Inflammatory macrophage treated with lipopolysaccharide for 4 hours (primary cell): ENCODE results near the gene MRPL49.

ENCODE experiments used
- DNase-seq: peaks from one replicate; pipeline ENCODE4 v3.0.0-alpha.2; 2020

MRPL49 gene

DNA sequence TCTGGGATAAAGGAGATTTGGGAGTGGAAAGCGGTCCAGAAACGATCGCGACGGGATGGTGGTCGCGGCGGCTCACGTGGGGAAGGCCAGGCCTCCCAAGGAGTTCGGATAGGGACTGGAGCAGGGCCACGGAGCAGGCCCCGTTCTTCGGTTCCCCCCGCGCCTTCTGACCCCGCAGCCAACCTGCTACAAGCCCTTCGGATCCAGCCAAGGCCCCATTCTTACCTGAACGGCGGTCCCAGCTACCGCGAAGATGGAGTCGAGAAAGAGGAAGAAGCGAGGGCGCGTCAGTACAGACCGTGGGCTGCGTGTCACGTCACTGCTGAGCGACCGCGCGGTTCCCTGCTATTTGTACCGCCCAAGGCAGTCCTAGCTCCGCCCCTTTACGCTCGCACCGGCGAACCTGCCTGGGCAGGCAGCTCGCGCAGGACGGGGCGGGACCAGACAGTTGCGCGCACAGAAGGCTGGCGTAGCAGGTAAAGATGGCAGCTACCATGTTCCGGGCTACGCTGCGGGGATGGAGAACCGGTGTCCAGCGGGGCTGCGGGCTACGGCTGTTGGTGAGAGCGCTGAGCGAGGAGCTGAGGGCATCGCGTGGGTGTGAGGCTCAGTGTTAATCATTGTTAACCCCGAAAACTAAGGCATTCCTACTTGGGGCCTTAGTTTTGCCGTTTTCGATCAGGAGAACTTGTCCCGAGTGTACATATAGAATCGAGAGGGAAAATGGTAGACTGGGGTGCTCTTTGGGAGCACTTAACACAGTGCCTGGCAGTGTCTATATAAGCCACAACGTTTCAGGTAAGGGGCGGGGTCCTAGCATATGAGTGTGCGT is at the start of gene MRPL49, which contains the start of gene FAU:
TSS of gene MRPL49 (plus strand) at position 457 of the 832 bp plus-strand sequence. CDS start at position 483, 26 bp downstream.
TSS of gene FAU (minus strand) at position 270 of the 832 bp plus-strand sequence. CDS start 321 bp downstream, outside the sequence.
- DNase-seq, result peak; percentile 99

DNA sequence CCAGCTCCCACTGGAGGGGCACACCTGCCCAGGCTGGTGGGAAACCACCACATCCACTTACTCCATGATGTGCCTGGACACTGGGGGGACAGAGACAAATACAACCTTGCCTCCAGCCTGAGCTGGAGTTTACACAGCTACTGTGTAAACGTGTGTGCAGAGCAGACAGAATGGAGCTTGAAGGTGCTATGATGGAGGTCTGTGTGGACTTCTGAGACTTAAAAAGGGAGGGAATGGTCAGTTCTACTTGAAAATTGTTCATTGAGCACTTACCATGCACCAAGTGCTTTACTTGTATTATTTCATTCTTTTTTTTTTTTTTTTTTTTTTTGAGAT is 49.5 kb upstream of the MRPL49 start:
- no peak for DNase-seq

DNA sequence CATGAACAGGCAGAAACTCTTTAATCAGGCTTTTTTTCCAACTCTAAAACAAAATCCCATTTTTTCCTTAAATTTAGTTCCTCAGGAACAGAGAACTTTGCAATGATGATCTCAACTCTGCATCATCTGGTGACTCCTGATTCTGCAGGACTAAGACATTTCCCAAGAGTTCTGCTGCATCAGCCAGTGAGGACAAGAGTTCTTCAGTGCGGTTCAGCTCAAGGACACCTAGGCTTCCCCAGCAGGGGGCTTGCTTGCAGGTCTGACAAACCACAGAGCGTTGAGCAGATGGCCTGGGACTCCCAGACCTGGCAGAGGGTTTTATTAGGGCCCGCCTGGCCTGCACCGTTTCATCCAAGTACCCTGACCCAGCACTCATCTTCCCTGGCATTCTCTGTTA is 44.7 kb upstream of the MRPL49 start:
- peak; percentile 39 for DNase-seq

DNA sequence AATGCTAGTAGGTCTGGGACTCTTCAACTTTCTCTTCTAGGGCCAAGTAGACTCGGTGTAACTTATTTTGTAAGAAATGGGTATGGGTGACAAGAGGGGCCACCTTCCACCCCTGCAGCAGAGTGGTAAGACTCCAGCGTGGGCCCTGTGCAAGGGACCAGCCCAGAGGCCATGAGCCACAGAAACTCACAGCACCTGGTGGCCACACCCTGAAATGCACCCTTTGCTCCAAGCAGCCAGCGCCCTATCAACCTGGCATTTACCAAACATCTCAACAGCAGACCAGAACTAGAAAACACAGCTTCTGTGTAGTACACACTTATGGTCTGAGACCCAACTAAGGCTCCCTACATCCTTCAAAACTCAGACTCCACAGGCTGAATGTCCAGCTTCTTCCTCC is 44.0 kb upstream of the MRPL49 start:
- DNase-seq, result peak; percentile 46

DNA sequence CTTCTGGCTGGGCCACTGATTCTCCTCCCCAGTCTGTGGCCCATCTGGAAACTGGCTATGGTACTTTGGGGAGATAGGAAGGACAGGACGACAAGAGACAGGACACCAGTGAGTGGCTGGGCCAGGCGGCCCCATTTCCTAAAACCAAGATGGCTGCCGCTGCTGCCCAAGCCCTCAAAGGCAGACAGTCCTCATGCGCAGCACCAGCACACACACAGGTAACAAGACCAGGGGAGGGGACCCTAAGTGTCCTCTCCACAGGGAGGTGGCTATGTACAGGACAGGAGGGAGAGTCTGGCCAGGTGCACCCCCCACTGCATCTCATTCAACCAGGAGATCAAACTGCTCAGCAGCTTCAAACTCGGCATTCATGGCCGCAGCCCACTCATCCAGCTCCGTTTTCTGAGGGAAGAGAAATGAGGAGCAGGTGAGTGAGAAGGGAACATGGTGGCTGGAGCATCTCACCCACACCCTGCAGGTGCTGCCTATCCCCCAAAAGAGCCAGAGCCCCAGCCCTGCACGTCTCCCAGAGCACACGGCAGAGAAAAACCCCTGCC is 43.3 kb upstream of the MRPL49 start:
- DNase-seq, result no peak

DNA sequence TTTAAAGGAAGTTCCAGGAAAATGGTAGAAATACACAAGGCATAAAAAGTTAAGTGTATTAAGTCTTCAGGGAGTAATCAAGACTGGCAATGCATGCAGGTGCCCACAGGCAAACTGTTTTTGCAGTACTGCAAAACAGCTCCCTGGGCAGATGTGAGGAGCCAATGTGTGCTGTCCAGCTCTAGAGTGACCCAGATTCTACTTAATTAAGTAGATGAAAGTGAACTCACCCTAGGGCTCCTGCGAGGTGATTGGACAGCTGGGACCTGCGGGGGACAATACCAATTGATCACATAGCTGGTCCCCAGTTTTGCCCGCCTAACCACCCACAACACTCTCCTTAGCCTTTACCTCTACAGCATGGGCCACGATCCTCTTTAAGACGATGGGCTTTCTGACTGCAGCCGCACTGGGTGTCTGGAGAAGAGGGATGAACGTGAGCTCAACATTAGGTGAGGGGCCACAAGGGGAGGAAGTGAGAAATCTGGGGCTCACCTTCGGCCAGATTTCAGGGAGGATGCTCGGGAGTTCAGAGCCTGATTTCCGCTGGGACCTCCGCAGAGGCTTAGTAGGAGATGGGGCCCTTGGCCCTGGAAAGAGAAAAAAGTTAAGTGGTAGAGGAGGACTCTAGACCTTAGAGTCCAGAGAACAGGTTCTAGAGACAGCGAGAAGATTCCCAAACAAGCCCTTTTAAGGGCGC is 38.8 kb upstream of the MRPL49 start:
- no peak for DNase-seq

DNA sequence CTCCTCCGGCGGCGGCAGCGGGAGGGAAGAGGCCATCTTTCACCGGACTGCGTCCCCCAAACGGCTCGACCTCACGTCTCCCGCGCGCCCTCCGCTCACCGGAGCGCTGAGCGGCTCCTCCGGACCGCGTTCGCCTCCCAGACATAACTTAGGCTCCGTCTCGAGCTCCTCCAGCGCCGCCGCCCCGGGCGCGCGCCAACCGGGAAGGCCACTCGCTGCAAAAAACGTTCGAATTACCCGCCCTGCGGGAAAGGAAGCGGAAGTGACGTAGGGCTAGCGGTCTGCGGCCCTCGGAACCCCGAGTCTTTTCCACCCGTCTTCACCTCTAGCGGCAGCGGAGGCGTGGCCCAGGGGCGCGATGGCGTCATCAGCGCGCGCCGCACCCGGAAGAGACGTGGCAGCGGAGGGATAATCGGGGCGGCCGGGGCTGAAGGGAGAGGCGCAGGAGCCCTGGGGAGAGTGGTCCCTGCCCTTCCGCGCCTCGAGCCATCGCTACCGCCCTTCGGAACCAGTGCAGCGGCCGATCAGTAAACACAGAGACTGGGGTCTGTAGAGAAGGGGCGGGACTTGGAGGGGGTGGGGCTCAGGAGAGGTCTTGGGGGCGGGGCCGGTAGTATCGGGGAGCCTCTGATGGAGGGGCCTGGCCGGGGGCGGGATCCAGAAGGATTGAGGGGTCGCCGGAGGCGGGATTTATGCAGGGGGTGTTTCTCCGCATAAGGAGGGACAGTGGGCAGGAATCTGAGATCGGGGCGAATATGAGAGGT is 38.1 kb upstream of the MRPL49 start, which contains the start of the genes CDCA5 and ZFPL1:
TSS of gene CDCA5 (minus strand) at position 207 of the 764 bp plus-strand sequence. CDS start at position 145, 62 bp downstream.
TSS of gene ZFPL1 (plus strand) at position 389 of the 764 bp plus-strand sequence. CDS start 477 bp downstream, outside the sequence.
- DNase-seq, result peak; percentile 97

DNA sequence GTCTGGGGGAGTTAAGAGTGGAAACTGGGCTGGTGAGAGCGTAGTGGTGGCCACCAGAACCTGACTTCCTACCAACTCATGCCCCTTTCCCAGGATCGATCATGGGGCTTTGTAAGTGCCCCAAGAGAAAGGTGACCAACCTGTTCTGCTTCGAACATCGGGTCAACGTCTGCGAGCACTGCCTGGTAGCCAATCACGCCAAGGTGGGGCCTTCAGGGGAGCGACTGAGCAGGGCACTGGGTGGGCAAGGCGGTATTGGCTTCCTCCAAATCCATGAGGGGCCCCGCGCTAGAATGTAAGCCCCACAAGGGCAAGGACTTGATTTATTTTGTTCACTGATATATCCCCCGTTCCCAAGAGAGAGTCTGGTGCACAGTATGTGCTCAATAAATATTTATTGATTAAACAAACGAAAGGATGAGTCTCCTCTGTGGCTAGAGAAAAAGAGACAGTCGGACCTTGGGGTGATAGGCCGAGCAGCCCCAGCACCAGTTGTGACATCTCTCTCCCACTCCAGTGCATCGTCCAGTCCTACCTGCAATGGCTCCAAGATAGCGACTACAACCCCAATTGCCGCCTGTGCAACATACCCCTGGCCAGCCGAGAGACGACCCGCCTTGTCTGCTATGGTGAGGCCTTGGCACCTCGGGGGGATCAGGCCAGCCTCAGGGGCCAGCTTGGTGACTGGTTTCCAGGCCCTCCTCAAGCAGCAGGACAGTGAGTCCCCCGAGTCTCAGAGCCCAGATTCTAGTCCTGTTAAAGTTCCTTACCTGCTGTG is 37.3 kb upstream of the MRPL49 start:
- DNase-seq, result no peak

DNA sequence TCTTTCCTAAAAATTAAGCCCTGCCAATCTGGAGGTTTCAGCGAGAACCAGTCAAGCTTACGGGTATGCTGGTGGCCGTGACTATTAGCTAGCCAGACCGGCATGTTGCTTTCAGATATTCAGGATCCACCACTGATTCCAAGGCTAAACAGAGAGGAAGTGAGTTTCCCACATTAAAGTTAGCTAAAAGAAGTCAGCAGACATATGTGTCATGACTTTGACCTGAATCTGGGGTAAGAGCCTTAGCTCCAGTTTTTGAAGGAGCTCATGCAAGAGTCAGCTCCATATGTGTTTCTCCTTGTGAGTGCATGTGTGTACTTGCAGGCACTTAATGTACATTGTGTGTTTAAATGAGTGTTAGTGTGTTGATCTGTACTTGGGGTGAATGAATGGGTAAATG is 36.7 kb upstream of the MRPL49 start:
- peak; percentile 56 for DNase-seq

DNA sequence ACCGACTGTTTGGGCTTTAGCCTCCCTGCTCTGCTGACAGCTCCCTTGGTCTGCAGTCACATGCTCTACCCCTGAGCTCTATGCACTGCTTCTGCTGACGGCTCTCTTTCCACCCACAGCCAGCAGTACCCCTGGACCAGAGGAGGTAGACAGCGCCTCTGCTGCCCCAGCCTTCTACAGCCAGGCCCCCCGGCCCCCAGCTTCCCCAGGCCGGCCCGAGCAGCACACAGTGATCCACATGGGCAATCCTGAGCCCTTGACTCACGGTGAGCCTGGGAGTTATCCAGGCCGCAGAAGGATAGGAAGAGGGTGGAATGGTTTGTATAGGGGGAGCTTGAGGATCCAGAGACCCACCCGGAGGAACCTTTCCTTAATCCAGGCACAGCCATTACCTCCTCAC is 35.3 kb upstream of the MRPL49 start:
- no peak for DNase-seq

DNA sequence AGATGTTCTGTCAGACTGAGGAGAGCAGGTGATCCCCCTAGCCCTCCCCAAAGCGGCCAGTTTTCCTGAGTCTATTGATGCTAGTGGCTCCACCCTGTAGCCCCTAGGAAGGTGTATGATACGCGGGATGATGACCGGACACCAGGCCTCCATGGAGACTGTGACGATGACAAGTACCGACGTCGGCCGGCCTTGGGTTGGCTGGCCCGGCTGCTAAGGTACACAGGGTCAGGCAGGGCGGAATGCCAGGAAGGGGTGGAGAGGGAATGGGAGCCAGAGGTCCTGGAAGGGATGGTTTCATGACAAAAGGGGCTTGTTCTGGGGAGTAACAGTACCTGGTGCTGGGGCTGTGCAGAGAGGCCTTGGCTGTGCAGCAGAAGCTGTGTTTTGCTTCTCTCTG is 34.9 kb upstream of the MRPL49 start:
- DNase-seq, result no peak

DNA sequence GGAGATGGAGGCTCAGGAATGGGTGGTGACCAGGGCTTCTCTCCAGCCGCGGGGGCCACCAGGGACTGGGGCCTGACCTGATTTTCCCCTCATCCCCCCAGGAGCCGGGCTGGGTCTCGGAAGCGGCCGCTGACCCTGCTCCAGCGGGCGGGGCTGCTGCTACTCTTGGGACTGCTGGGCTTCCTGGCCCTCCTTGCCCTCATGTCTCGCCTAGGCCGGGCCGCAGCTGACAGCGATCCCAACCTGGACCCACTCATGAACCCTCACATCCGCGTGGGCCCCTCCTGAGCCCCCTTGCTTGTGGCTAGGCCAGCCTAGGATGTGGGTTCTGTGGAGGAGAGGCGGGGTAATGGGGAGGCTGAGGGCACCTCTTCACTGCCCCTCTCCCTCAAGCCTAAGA is 34.3 kb upstream of the MRPL49 start:
- no peak for DNase-seq

DNA sequence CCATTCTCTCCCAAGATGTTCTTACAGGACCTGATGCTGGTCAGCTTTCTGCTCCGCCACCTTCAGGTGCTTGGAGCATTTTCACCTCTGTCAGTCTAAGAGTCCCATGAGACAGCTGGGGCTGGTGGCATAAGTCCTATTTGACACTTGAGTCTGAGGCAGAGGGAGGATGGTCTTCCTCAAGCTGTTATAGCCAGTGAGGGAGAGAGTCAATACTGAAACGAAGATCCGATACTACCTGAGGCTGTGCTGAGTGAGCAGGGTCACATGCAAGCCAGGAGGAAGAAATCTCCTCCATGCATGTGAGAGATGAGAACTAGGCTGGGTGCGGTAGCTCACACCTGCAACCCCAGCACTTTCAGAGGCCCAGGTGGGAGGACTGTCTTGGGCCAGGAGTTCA is 32.5 kb upstream of the MRPL49 start:
- DNase-seq, result no peak

DNA sequence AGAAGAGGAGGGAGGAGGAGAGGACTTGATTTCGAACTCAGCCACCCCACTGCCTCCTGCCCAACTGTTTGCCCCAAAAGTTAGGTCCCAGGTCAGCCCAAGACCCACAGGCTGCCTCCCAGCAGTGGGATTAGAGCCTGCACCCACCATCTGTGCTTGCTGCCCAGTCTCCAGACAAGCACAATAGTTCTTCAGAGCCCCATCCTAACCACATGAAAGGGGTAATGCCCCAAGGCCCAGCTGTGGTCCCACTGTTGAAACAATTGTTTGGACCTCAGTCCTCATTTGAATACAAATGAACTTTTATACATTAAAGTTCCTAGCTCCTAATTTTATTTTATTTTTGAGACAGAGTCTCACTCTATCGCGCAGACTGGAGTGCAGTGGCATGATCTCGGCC is 31.5 kb upstream of the MRPL49 start:
- DNase-seq, result no peak

DNA sequence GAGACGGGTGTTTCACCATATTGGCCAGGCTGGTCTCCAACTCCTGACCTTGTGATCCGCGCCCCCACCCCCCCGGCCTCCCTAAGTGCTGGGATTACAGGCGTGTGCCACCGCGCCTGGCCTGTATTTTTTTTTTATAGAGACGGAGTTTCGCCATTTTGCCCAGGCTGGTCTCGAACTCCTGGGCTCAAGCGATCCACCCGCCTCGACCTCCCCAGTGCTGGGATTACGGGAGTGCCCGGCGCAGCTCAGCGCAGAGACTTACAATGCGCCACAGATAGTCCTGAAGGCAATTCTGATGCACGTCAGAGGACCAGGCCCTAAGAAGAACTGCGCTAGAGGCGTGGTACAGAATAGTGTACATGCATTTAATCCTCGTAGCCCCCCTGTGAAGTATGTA is 26.7 kb upstream of the MRPL49 start:
- DNase-seq, result no peak

DNA sequence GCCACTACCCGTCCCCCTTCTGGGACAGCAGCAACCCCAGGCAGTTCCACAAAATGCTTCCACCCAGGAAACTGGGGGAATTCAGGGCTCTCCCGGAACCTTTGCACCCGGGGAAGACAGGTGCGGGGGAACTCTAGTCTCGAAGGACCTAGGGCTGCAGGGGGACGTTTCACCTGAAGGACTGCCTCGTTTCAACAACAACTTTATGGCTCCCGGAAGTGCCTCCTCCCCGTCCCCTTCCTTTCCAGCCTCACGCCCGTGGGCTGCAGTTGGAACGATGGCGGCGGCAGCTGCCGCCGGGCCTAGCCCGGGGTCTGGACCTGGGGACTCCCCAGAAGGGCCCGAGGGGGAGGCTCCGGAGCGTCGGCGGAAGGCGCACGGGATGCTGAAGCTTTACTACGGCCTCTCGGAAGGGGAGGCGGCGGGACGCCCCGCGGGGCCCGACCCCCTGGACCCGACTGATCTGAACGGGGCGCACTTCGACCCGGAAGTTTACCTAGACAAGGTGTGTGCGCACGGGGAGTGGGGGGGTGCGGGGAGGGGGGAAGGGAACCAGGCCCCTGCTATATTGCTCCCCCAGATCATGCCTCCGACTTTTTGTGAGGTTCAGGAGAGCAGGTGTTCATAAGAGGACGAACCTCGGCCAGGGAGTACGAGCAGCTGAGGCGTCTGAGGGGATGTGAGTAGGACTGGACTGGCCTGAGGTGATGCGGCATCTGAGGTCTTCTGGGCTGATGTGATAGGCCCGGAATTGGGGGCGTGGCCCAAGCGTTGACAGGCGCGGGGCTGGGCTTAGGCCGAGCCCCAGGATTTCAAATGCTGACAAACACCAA is 25.9 kb upstream of the MRPL49 start, which contains the start of gene VPS51:
TSS of gene VPS51 (plus strand) at position 241 of the 833 bp plus-strand sequence. CDS start at position 278, 37 bp downstream.
- DNase-seq, result peak; percentile 89

DNA sequence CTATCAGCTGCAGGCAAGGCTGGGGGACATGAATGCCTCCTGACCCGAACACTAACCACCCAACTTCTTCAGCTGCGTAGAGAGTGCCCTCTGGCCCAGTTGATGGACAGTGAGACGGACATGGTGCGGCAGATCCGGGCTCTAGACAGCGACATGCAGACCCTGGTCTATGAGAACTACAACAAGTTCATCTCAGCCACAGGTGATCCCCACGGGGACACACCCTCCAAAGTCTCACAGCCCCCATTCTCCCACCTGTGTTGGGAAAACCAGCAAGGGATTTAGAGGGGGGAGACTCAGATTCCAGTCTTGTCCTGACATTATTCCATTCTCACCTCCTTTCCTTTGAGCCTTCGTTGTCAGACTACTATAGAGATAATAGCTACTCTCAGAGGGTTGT is 25.2 kb upstream of the MRPL49 start:
- DNase-seq, result no peak

DNA sequence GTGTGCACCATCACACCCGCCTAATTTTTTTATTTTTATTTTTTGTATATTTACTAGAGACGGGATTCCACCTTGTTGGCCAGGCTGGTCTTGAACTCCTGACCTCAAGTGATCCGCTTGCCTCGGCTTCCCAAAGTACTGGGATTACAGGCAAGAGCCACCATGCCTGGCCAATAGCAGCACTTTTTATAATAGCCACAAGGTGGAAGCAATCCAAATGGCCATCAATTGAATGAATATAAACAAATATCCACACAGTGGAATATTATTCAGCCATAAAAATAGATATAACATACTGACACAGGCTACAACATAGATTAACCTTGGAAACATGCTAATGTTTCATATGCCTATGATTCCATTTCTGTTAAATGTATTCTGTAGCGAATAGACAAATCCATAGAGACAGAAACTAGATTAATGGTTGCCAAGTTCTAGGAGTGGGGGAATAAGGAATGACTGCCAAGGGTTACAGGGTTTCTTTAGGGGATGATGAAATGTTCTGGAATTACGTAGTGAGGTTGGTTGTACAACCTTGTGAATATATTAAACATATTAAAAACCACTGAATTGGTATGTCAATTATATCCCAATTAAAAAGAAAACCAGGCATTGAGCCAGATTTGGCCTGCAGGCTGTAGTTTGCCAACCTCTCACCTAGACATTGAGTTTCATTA is 21.3 kb upstream of the MRPL49 start:
- DNase-seq, result no peak

DNA sequence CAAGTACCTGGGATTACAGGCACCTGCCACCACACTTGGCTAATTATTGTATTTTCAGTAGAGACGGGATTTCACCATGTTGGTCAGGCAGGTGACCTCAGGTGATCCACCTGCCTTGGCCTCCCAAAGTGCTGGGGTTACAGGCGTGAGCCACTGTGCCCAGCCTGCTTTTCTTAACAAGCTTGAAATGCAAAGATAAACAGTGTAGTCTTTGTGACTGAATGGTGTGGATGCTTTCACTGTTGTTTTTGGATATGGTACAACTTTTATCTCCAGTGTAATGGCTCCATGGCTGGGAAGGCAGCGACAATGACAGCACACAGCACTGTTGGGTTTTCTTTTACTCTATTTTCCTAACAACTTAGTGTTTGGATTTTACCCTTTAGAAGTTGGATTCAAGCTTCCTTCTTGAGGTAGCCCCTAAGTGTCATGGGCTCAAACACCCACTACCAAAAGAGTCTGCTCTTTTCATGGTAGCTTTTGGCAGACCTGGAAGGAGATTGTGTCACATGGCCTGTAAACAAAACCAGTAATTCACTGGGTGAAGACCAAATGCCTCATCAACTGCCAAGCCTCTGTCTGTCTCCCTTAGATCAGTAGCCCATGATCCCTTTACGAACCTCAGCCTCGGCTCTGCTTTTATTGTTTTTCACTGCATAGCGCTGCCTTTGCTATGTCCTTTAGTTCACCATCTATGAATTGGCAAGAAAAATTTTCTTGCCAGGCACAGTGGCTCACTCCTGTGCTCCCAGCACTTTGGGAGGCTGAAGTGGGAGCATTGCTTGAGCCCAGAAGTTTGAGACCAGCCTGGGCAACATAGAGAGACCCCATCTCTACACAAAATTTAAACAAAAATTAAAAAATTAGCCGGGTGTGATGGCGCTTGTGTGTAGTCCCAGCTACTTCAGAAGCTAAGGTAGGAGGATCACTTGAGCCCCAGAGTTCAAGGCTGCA is 19.7 kb upstream of the MRPL49 start:
- no peak for DNase-seq
